ENCODE data around the gene BICRA. TPM values are rescaled to one million over a fixed set of nuclear protein-coding genes. Genes with fewer than 3 reads are reported as not detected.

BICRA gene
- polyA plus RNA-seq, 1 experiment = 0.53 TPM

GRCh38 chr19:47730521-47730889 lies 121.6 kb downstream of the BICRA start:
- H3K4me3 ChIP-seq (ENCODE audit: low read depth, low read length) = no peak overlapping the region
- CTCF ChIA-PET = no interaction called here
- no peak for DNase-seq (ENCODE audit: low read depth)
- H3K27me3 ChIP-seq (ENCODE audit: control insufficient read depth, insufficient read depth, low read length) = no peaks in the 10 kb centered on the region
- no peak for TF ChIP-seq CTCF (IDR thresholded peaks at IDR 0.05; ENCODE audit: insufficient read depth, low read depth, low read length)
- peaks cover 35% of the 10 kb centered on the region for H3K36me3 ChIP-seq (ENCODE audit: control insufficient read depth, insufficient read depth, low read length)
- POLR2A ChIA-PET = no interaction called here

- Histone ChIP-seq H3K4me3 (ENCODE audit: low read depth, low read length) (no peak overlapping the region), H3K27me3 (ENCODE audit: control insufficient read depth, insufficient read depth, low read length) (no peaks in the 10 kb centered on the region), H3K36me3 (ENCODE audit: control insufficient read depth, insufficient read depth, low read length) (peaks cover 31% of the 10 kb centered on the region)
- ChIA-PET POLR2A (no interaction called here), CTCF (no interaction called here)
- TF ChIP-seq CTCF (IDR thresholded peaks at IDR 0.05; ENCODE audit: insufficient read depth, low read depth, low read length) = no peak
- no peak for DNase-seq (ENCODE audit: low read depth)
Observed at GRCh38 chr19:47730910-47731309, 122.0 kb downstream of the BICRA start.

GRCh38 chr19:47735131-47735530 lies 126.2 kb downstream of the BICRA start:
- POLR2A ChIA-PET = interaction anchor here (0.9 kb wide), 1 partner anchor 13 kb away, joined by 4 read pairs; no protein-coding TSS in a partner anchor
- no peak overlapping the region for H3K4me3 ChIP-seq (ENCODE audit: low read depth, low read length)
- TF ChIP-seq CTCF (IDR thresholded peaks at IDR 0.05; ENCODE audit: insufficient read depth, low read depth, low read length) = no peak
- CTCF ChIA-PET = interaction anchor here (0.5 to 1.9 kb wide), 6 partner anchors 8 to 540 kb away, joined by 3 to 5 read pairs (median 4); no protein-coding TSS in a partner anchor
- peaks cover 38% of the 10 kb centered on the region for H3K36me3 ChIP-seq (ENCODE audit: control insufficient read depth, insufficient read depth, low read length)
- no peaks in the 10 kb centered on the region for H3K27me3 ChIP-seq (ENCODE audit: control insufficient read depth, insufficient read depth, low read length)
- DNase-seq (ENCODE audit: low read depth) = no peak

- DNase-seq (ENCODE audit: low read depth) = no peak
- peaks cover 33% of the 10 kb centered on the region for H3K36me3 ChIP-seq (ENCODE audit: control insufficient read depth, insufficient read depth, low read length)
- ChIA-PET CTCF (interaction anchor here (1.5 to 2.3 kb wide), 3 partner anchors 22 to 28 kb away, joined by 6 to 14 read pairs (median 8); partner anchors contain the start of gene EHD2), POLR2A (no interaction called here)
- no peaks in the 10 kb centered on the region for H3K27me3 ChIP-seq (ENCODE audit: control insufficient read depth, insufficient read depth, low read length)
- no peak for TF ChIP-seq CTCF (IDR thresholded peaks at IDR 0.05; ENCODE audit: insufficient read depth, low read depth, low read length)
- no peak overlapping the region for H3K4me3 ChIP-seq (ENCODE audit: low read depth, low read length)
Observed at GRCh38 chr19:47740866-47741519, 132.1 kb downstream of the BICRA start.

GRCh38 chr19:47741544-47742140 lies 132.7 kb downstream of the BICRA start:
- Histone ChIP-seq H3K36me3 (ENCODE audit: control insufficient read depth, insufficient read depth, low read length) (peaks cover 27% of the 10 kb centered on the region), H3K4me3 (ENCODE audit: low read depth, low read length) (no peak overlapping the region), H3K27me3 (ENCODE audit: control insufficient read depth, insufficient read depth, low read length) (no peaks in the 10 kb centered on the region)
- CTCF ChIA-PET = interaction anchor here (1.5 to 7.2 kb wide), 5 partner anchors 22 to 34 kb away, joined by 6 to 160 read pairs (median 14); partner anchors contain the start of gene EHD2
- no peak for TF ChIP-seq CTCF (IDR thresholded peaks at IDR 0.05; ENCODE audit: insufficient read depth, low read depth, low read length)
- POLR2A ChIA-PET = no interaction called here
- DNase-seq (ENCODE audit: low read depth) = no peak
